Lower lobe of right lung (tissue), 2 donors: ENCODE results near the gene MAP2K2. TPM values are rescaled to one million over a fixed set of nuclear protein-coding genes. Genes with fewer than 3 reads are reported as not detected.

ENCODE experiments used
- ATAC-seq, 2 donors: fragments of 200-7000 bp; cut with Tn5 transposase; one replicate each; pipeline ENCODE4 v1.9.1; 2020 to 2022; ENCODE audit warnings: mild to moderate bottlenecking in 2 of 2, moderate library complexity in 2 of 2
- DNase-seq: peaks from one replicate; pipeline ENCODE4 v3.0.0-alpha.2; 2020
- H3K27ac ChIP-seq: fragments of 200-600 bp; one replicate; pipeline ENCODE4 v1.8.0; 2022
- H3K27me3 ChIP-seq: fragments of 200-600 bp; one replicate; pipeline ENCODE4 v1.8.0; 2022; ENCODE audit warnings: low read depth
- H3K36me3 ChIP-seq: fragments of 200-600 bp; one replicate; pipeline ENCODE4 v1.8.0; 2022; ENCODE audit warnings: mild to moderate bottlenecking
- H3K4me1 ChIP-seq: fragments of 200-600 bp; one replicate; pipeline ENCODE4 v1.8.0; 2022
- H3K4me3 ChIP-seq: fragments of 200-600 bp; one replicate; pipeline ENCODE4 v1.8.0; 2022; ENCODE audit warnings: mild to moderate bottlenecking
- H3K9me3 ChIP-seq: fragments of 200-600 bp; one replicate; pipeline ENCODE4 v1.8.0; 2022
- CTCF ChIP-seq: fragments of 200-600 bp; IDR thresholded peaks from one replicate; pipeline ENCODE4 v1.8.0; 2022; ENCODE audit warnings: antibody characterized with exemption, mild to moderate bottlenecking
- intact Hi-C: fragments of 100-400 bp; cut with DNase I; formaldehyde crosslinking; loops from one replicate; pipeline ENCODE4 v1.11.0; 2022
- total RNA-seq: library from RNA; stranded (reverse); fragmentation: NEBNext Ultra II Directional; extraction: Animal tissue kit (Norgen Biotek cat#: 25700); gene quantifications from one replicate; pipeline ENCODE4 v1.2.1, GENCODE V29; 2021
- donor health status: DM: no; HTN: yes; CAD: no; lungs with severe emphysema.

Gene MAP2K2
- total RNA-seq, 1 donor from 2014 or later, result 125 TPM

- no peak for TF ChIP-seq CTCF
- Histone ChIP-seq H3K27me3 (no peaks in the 10 kb centered on the region), H3K9me3 (no peaks in the 10 kb centered on the region), H3K4me3 (no peak overlapping the region), H3K36me3 (peaks cover 70% of the 10 kb centered on the region), H3K4me1 (peaks cover 19% of the 10 kb centered on the region), H3K27ac (no peak overlapping the region)
- DNase-seq (no peak), ATAC-seq (no peak)
- intact Hi-C loops, result no loop called here
Measured at GRCh38 chr19:4044990-4045465, 78.9 kb downstream of the MAP2K2 start.

- Histone ChIP-seq H3K4me1 (peaks cover 19% of the 10 kb centered on the region), H3K36me3 (peaks cover 62% of the 10 kb centered on the region), H3K9me3 (no peaks in the 10 kb centered on the region), H3K4me3 (no peak overlapping the region), H3K27me3 (no peaks in the 10 kb centered on the region), H3K27ac (no peak overlapping the region)
- ATAC-seq (no peak), DNase-seq (no peak)
- intact Hi-C loops, result no loop called here
- TF ChIP-seq CTCF, result no peak
Measured at GRCh38 chr19:4043966-4044715, 79.8 kb downstream of the MAP2K2 start.

- no peaks in the 10 kb centered on the region for H3K9me3 ChIP-seq
- DNase-seq, result no peak
- no peak overlapping the region for H3K4me3 ChIP-seq
- ATAC-seq, result no peak
- peaks cover 19% of the 10 kb centered on the region for H3K4me1 ChIP-seq
- no peak for TF ChIP-seq CTCF
- intact Hi-C loops, result no loop called here
- H3K36me3 ChIP-seq, result peaks cover 66% of the 10 kb centered on the region
- no peaks in the 10 kb centered on the region for H3K27me3 ChIP-seq
- no peak overlapping the region for H3K27ac ChIP-seq
Measured at GRCh38 chr19:4043401-4043800, 80.5 kb downstream of the MAP2K2 start.

- Histone ChIP-seq H3K4me1 (peaks cover 19% of the 10 kb centered on the region), H3K27ac (peak overlapping the region; percentile 56), H3K4me3 (no peak overlapping the region), H3K36me3 (peaks cover 65% of the 10 kb centered on the region), H3K27me3 (no peaks in the 10 kb centered on the region), H3K9me3 (no peaks in the 10 kb centered on the region)
- ATAC-seq (peak; percentile 78 to 80), DNase-seq (peak; percentile 80)
- intact Hi-C loops, result no loop called here
- no peak for TF ChIP-seq CTCF
Measured at GRCh38 chr19:4042731-4043082, 81.2 kb downstream of the MAP2K2 start.

DNA sequence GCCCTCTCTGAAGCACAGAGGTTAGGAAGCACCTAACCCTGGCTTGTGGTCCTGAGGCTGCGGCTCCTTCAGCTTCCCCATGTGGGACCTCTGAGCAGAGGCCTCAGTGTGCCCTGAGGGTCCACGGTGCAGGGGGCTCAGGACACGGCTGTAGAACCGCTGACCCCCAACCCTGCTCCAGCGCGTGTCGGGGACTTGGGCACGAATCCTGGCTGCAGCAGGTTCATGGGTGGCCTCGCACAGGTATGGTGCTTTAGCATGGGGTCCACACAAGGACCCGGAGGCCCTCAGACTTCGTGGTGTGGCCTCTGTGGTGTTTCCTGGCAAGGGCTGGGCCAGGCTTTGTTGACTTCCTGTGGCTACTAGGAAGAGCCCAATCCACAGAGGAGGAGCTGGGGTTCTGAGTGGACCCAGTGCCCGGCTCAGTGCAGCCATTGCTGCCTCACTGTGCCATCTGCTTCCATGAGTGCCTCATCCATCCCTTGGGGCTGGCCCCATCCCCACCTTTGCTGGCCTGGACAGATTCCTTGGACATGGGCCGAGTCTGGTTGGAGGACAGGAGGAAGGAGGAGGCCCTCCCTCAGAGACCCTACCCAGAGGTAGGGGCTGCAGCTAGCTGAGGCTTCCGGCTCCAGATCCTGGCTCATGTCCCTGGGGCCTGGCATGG is 81.7 kb downstream of the MAP2K2 start:
- H3K27ac ChIP-seq, result peak overlapping the region; percentile 56
- DNase-seq (no peak), ATAC-seq (peak in 1 of 2 donors; percentile 16)
- H3K4me1 ChIP-seq, result peaks cover 19% of the 10 kb centered on the region
- no peaks in the 10 kb centered on the region for H3K27me3 ChIP-seq
- no peak overlapping the region for H3K4me3 ChIP-seq
- peaks cover 65% of the 10 kb centered on the region for H3K36me3 ChIP-seq
- intact Hi-C loops, result no loop called here
- TF ChIP-seq CTCF, result no peak
- H3K9me3 ChIP-seq, result no peaks in the 10 kb centered on the region

Other genes with a start within 250 kb of the MAP2K2 start
- not detected for gene ATCAY, start 243.4 kb downstream of the MAP2K2 start, total RNA-seq
- not detected for gene NMRK2, start 191.1 kb downstream of the MAP2K2 start, total RNA-seq
- 50.5 TPM for gene DAPK3, start 153.0 kb downstream of the MAP2K2 start, total RNA-seq
- gene EEF2, start 138.7 kb downstream of the MAP2K2 start, total RNA-seq, result 1,984 TPM
- gene PIAS4, start 116.4 kb downstream of the MAP2K2 start, total RNA-seq, result 27.6 TPM
- gene ZBTB7A, start 57.2 kb downstream of the MAP2K2 start, total RNA-seq, result 51.9 TPM
- gene CREB3L3, start 29.5 kb upstream of the MAP2K2 start, total RNA-seq, result not detected
- gene SIRT6, start 58.4 kb upstream of the MAP2K2 start, total RNA-seq, result 18.1 TPM
- gene ANKRD24, start 58.6 kb upstream of the MAP2K2 start, total RNA-seq, result 1.9 TPM
- 1.7 TPM for gene EBI3, start 105.4 kb upstream of the MAP2K2 start, total RNA-seq
- gene YJU2, start 123.0 kb upstream of the MAP2K2 start, total RNA-seq, result 16.7 TPM
- gene SHD, start 155.1 kb upstream of the MAP2K2 start, total RNA-seq, result not detected
- 1.7 TPM for gene TMIGD2, start 178.3 kb upstream of the MAP2K2 start, total RNA-seq
- 0.62 TPM for gene FSD1, start 180.5 kb upstream of the MAP2K2 start, total RNA-seq
- 11.8 TPM for gene STAP2, start 214.7 kb upstream of the MAP2K2 start, total RNA-seq
- 41.2 TPM for gene MPND, start 219.4 kb upstream of the MAP2K2 start, total RNA-seq